Right ventricle myocardium superior (tissue), 1 donor: ENCODE data around the gene ZNF774. TPM values are rescaled to one million over a fixed set of nuclear protein-coding genes. Genes with fewer than 3 reads are reported as not detected.
"Not testable (repeated sequence)": the region's sequence is repeated elsewhere in the genome, so short reads cannot be mapped to it uniquely, and the experiment has no call there.

Source experiments
- ATAC-seq: fragments of 200-7000 bp; cut with Tn5 transposase; one replicate; pipeline ENCODE4 v1.9.1; 2020; ENCODE audit warnings: mild to moderate bottlenecking; ENCODE audit not compliant: poor library complexity
- DNase-seq: peaks from one replicate; pipeline ENCODE4 v3.0.0-alpha.2; 2020
- intact Hi-C: fragments of 100-400 bp; cut with DNase I; formaldehyde crosslinking; loops from one replicate; pipeline ENCODE4 v1.11.2; 2022
- total RNA-seq: library from RNA; stranded (reverse); fragmentation: NEBNext Ultra II Directional; extraction: Animal tissue kit (Norgen Biotek cat#: 25700); gene quantifications from one replicate; pipeline ENCODE4 v1.2.1, GENCODE V29; 2021
- donor health status: DM: no; HTN: yes; CAD: no; lungs with severe emphysema.

Gene ZNF774
- total RNA-seq, 1 donor from 2014 or later: 2.2 TPM

- ATAC-seq (peak; percentile 32), DNase-seq (no peak)
- intact Hi-C loops: no loop called here
Measured at GRCh38 chr15:90407871-90408317, 55.8 kb downstream of the ZNF774 start.

GRCh38 chr15:90408657-90409056, 56.6 kb downstream of the ZNF774 start:
- intact Hi-C loops: no loop called here
- no peak for ATAC-seq
- no peak for DNase-seq

- intact Hi-C loops, ATAC-seq, DNase-seq: not testable (repeated sequence)
Measured at GRCh38 chr15:90409587-90409986, 57.5 kb downstream of the ZNF774 start.

GRCh38 chr15:90410316-90410715, 58.2 kb downstream of the ZNF774 start:
- DNase-seq, ATAC-seq, intact Hi-C loops: not testable (repeated sequence)

GRCh38 chr15:90411176-90411575, 59.1 kb downstream of the ZNF774 start:
- intact Hi-C loops: no loop called here
- DNase-seq (no peak), ATAC-seq (no peak)

Other genes starting within 250 kb of the ZNF774 start
- gene IDH2, start 249.8 kb upstream of the ZNF774 start, total RNA-seq: 1,067 TPM
- gene SEMA4B, start 151.0 kb upstream of the ZNF774 start, total RNA-seq: 24.6 TPM
- gene CIB1, start 118.3 kb upstream of the ZNF774 start, total RNA-seq: 71.6 TPM
- gene GDPGP1, start 118.1 kb upstream of the ZNF774 start, total RNA-seq: 9.1 TPM
- gene TTLL13, start 102.7 kb upstream of the ZNF774 start, total RNA-seq: not detected
- 122 TPM for gene NGRN, start 86.6 kb upstream of the ZNF774 start, total RNA-seq
- gene IQGAP1, start 36.0 kb downstream of the ZNF774 start, total RNA-seq: 39.4 TPM
- gene CRTC3, start 177.6 kb downstream of the ZNF774 start, total RNA-seq: 27.2 TPM